ENCODE data around the gene TMEM121B.

DNA sequence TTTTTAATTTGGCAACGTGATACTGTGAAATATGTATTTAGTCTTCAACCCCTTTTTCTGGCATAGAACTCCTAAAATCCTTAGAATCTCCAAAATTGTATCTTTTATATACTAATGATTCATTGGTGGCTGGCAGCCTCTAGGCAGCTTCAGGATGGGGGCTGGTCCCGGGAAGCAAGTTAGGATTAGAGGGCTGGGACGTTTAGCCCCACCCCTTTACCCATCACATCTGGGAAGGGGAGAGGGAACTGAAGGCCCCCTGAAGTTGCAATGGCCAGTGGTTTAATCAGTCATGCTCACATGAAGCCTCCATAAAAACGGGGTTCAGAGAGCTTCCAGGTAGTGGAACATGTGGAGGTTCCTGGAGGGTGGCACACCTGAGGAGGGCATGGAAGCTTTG is 29.3 kb downstream of the TMEM121B start:
- TF ChIP-seq, protein P1, sequence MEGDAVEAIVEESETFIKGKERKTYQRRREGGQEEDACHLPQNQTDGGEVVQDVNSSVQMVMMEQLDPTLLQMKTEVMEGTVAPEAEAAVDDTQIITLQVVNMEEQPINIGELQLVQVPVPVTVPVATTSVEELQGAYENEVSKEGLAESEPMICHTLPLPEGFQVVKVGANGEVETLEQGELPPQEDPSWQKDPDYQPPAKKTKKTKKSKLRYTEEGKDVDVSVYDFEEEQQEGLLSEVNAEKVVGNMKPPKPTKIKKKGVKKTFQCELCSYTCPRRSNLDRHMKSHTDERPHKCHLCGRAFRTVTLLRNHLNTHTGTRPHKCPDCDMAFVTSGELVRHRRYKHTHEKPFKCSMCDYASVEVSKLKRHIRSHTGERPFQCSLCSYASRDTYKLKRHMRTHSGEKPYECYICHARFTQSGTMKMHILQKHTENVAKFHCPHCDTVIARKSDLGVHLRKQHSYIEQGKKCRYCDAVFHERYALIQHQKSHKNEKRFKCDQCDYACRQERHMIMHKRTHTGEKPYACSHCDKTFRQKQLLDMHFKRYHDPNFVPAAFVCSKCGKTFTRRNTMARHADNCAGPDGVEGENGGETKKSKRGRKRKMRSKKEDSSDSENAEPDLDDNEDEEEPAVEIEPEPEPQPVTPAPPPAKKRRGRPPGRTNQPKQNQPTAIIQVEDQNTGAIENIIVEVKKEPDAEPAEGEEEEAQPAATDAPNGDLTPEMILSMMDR (optimal IDR thresholded peaks at IDR 0.05 in 1 of 3, IDR thresholded peaks at IDR 0.05 in 1 of 3, conservative IDR thresholded peaks at IDR 0.05 in 1 of 3; ENCODE audit: extremely low read depth in 1 of 3, insufficient read depth in 2 of 3, low read length in 3 of 3): no peak
- no peak for TF ChIP-seq EZH2 (IDR thresholded peaks at IDR 0.05; ENCODE audit: low read length)

Measured in keratinocyte (primary cell).